K562 (cell line): ENCODE data around the gene TNFSF15.

Experiments
- HIVEP1 ChIP-seq: fragments of 250-450 bp; sonication (Bioruptor Pico); IDR thresholded peaks from 2 replicates; pipeline ENCODE4 v1.4.0; 2020; ENCODE audit warnings: mild to moderate bottlenecking
- MAZ ChIP-seq, 2 experiments: fragments of 450-650 bp in 1 of 2; sonication (generic) in 1 of 2; formaldehyde crosslinking; IDR thresholded peaks in 1 of 2; conservative IDR thresholded peaks in 1 of 2; 2 replicates each; pipeline versions ENCODE4 v1.4.0 to v1.5.0; 2020; ENCODE audit warnings: mild to moderate bottlenecking in 1 of 2, missing genetic modification reagents in 1 of 2
- PHF21A ChIP-seq: fragments of 450-650 bp; IDR thresholded peaks from 2 replicates; pipeline ENCODE4 v1.6.1; 2017; ENCODE audit warnings: low read depth, borderline replicate concordance
- POLR2B ChIP-seq: fragments of 450-650 bp; IDR thresholded peaks from 2 replicates; pipeline ENCODE4 v1.6.1; 2018; ENCODE audit warnings: low read depth; ENCODE audit not compliant: partially characterized antibody
- RBM15 ChIP-seq: fragments of 200-400 bp; formaldehyde crosslinking; IDR thresholded peaks from 2 replicates; pipeline ENCODE4 v1.6.1; 2018; ENCODE audit warnings: mild to moderate bottlenecking, low read length, moderate library complexity; ENCODE audit not compliant: insufficient read depth
- RCOR1 ChIP-seq, 2 experiments: IDR thresholded peaks; 2 replicates each; pipeline ENCODE4 v1.6.1; 2012; ENCODE audit warnings: low read depth in 2 of 2, low read length in 2 of 2, borderline replicate concordance in 1 of 2, improper control_type of control experiment in 1 of 2
- SIN3A ChIP-seq, 2 experiments: fragments of 150-350 bp in 1 of 2; IDR thresholded peaks; 2 replicates each; pipeline ENCODE4 v1.6.1; 2011 to 2016; ENCODE audit warnings: borderline replicate concordance in 2 of 2, low read depth in 2 of 2, low read length in 2 of 2, mild to moderate bottlenecking in 2 of 2, moderate library complexity in 2 of 2; ENCODE audit not compliant: control insufficient read depth in 1 of 2
- SMAD4 ChIP-seq: fragments of 250-450 bp; sonication (Bioruptor Pico); conservative IDR thresholded peaks from 2 replicates; pipeline ENCODE4 v1.8.0; 2021; ENCODE audit warnings: inconsistent platforms, mild to moderate bottlenecking, moderate library complexity
- SPI1 ChIP-seq: IDR thresholded peaks from 2 replicates; pipeline ENCODE4 v1.6.1; 2011; ENCODE audit warnings: low read depth, low read length, control low read depth, borderline replicate concordance
- TAF15 ChIP-seq: fragments of 200-400 bp; formaldehyde crosslinking; IDR thresholded peaks from 2 replicates; pipeline ENCODE4 v1.6.1; 2017; ENCODE audit warnings: mild to moderate bottlenecking, low read depth, low read length, moderate library complexity
- TCF7L2 ChIP-seq: fragments of 150-350 bp; IDR thresholded peaks from 2 replicates; pipeline ENCODE4 v1.6.1; 2016; ENCODE audit warnings: low read depth, mild to moderate bottlenecking, low read length, moderate library complexity
- ZNF143 ChIP-seq: sonication (generic); formaldehyde crosslinking; IDR thresholded peaks from 2 replicates; pipeline ENCODE4 v1.9.0; 2022; ENCODE audit warnings: mild to moderate bottlenecking, missing genetic modification reagents
- ZNF274 ChIP-seq: IDR thresholded peaks from 2 replicates; pipeline ENCODE4 v1.6.1; 2011; ENCODE audit warnings: low read depth, mild to moderate bottlenecking, low read length, moderate library complexity, borderline replicate concordance
- TF ChIP-seq, protein P1 (sequence below): sonication (generic); formaldehyde crosslinking; IDR thresholded peaks from 2 replicates; pipeline ENCODE4 v1.8.0; 2022; ENCODE audit warnings: missing genetic modification reagents, mild to moderate bottlenecking, borderline replicate concordance

DNA sequence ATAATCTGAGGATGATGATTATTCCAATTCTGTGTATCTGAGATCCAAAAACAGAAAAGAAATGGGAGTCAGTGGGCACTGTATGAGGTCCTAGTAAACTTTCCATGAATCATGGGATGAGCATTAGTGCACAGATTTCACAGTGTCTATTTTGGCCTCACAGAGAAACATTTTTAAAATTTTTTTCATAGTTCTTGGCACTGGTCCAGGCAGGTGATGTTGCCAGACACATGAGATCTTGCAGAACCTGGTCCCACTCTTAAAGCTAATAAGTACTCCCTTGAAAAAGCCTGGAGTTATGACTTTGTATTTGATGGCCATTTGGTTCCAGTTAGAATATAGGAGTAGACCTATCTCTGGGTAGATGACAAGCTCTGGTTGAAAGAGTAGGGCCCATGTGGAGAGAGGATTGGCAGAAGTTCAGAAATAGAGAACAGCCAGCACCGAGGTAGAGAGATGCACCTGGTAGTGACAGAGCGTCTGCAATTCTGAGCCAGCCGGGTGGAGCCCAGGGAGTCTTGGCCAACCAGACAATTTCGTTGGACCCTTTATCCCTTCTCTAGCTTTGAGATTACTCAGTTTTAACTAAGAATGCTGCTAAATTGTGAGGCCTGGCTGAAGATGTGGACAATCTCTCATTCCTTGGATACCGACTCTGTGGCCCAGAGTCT is 6.3 kb upstream of the TNFSF15 start:
- no peak for TF ChIP-seq PHF21A
- TF ChIP-seq POLR2B = no peak
- no peak for TF ChIP-seq SMAD4 (CRISPR knock-in tag)
- no peak for TF ChIP-seq HIVEP1 (CRISPR knock-in tag)
- TF ChIP-seq RCOR1 (IDR thresholded peaks at IDR 0.05; ENCODE audit: borderline replicate concordance in 1 of 2, low read depth in 2 of 2, low read length in 2 of 2) = no peak
- no peak for TF ChIP-seq ZNF143 (CRISPR knock-in tag)
- TF ChIP-seq, protein P1, sequence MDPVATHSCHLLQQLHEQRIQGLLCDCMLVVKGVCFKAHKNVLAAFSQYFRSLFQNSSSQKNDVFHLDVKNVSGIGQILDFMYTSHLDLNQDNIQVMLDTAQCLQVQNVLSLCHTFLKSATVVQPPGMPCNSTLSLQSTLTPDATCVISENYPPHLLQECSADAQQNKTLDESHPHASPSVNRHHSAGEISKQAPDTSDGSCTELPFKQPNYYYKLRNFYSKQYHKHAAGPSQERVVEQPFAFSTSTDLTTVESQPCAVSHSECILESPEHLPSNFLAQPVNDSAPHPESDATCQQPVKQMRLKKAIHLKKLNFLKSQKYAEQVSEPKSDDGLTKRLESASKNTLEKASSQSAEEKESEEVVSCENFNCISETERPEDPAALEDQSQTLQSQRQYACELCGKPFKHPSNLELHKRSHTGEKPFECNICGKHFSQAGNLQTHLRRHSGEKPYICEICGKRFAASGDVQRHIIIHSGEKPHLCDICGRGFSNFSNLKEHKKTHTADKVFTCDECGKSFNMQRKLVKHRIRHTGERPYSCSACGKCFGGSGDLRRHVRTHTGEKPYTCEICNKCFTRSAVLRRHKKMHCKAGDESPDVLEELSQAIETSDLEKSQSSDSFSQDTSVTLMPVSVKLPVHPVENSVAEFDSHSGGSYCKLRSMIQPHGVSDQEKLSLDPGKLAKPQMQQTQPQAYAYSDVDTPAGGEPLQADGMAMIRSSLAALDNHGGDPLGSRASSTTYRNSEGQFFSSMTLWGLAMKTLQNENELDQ = no peak
- no peak for TF ChIP-seq MAZ (CRISPR knock-in tag; conservative IDR thresholded peaks at IDR 0.05 in 1 of 2, IDR thresholded peaks at IDR 0.05 in 1 of 2)
- TF ChIP-seq TAF15 = no peak
- TF ChIP-seq ZNF274 = no peak
- no peak for TF ChIP-seq SPI1
- no peak for TF ChIP-seq TCF7L2
- no peak for TF ChIP-seq RBM15
- no peak for TF ChIP-seq SIN3A (IDR thresholded peaks at IDR 0.05; ENCODE audit: borderline replicate concordance in 2 of 2, control insufficient read depth in 1 of 2, low read depth in 2 of 2, low read length in 2 of 2)
